HS-27A (cell line): ENCODE data around the gene FOXI1.
"Not testable (repeated sequence)": the region's sequence is repeated elsewhere in the genome, so short reads cannot be mapped to it uniquely, and the experiment has no call there.

ENCODE experiments used
- DNase-seq: peaks from one replicate; pipeline ENCODE4 v3.0.0-alpha.2; 2012; ENCODE audit warnings: low read depth, missing footprints

FOXI1 gene

DNA sequence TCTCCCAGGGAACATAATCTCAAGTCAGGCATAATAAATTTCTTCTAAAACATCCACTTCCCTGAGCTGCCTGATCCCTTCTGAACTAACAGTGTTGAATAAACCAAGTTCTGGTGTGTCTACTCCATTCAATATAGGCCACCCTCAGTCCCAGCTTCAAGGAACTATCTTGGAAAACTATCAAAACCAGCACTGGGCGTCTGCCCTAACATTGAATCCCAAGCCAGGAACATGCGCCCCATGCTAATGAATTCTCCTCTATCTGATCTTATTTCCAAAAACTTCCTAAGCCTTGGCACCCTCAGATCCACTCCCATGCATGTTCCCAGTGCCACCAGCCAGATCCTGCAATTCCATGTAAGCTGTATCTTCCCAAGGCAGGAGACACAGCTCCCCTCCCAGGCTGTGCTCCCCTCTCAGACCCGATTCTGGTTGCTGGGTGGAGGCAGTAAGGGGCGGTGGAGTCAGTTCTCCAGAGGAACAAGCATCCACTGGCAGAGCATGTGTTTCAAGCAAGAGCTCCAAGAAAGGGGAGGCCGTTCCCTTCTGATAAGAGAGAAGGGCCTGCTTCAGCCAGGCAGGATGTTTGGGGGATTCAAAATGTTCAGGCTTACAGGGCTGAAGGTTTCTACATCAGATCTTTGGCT is 13.1 kb upstream of the FOXI1 start:
- no peak for DNase-seq

DNA sequence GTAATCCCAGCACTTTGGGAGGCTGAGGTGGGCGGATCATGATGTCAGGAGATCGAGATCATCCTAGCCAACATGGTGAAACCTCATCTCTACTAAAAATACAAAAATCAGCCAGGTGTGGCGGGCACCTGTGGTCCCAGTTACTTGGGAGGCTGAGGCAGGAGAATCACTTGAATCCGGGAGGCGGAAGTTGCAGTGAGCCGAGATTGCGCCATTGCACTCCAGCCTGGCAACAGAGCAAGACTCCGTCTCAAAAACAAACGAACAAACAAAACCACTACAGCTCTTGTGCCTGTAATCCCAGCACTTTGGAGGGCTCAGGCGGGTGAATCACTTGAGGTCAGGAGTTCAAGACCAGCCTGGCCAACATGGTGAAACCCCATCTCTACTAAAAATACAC is 11.4 kb upstream of the FOXI1 start:
- DNase-seq: not testable (repeated sequence)

DNA sequence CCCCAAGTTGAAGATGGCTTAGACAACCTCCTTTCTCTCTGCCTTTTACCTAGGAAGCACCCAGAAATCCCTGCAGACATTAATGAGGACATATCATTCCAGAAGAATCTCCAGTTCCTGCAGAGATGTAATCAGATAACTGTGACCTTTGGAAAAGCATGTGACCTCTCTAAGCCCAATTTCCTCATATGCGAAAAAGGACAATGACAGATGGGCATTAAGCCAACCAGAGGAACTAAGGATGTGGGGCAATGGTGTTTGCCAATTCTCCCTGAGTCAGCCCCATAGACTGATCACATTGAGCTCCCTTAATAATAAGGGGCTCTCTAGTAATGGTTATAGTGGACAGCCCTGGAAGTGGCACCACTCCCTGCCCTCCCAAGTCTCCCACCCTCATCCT is 10.1 kb upstream of the FOXI1 start:
- DNase-seq: no peak

DNA sequence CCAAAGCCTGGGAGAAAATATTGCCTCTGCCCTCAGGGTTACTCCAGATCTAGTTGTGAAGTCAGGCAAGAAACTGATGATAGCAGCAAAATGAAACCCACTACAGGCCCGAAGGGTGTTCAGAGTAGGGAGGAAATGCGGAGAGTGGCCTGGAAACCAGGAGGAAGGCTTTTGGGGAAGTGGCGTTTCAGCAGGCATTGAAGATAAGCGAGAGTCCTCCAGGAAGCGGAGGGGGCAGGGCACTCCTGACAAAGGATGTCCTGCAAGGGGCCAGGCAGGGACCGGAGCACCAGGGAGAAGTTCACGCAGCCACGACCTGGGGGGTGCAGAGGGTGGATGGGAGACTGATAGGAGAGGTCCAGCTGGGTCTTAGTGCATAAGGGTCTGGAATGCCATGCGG is 7.8 kb upstream of the FOXI1 start:
- no peak for DNase-seq

DNA sequence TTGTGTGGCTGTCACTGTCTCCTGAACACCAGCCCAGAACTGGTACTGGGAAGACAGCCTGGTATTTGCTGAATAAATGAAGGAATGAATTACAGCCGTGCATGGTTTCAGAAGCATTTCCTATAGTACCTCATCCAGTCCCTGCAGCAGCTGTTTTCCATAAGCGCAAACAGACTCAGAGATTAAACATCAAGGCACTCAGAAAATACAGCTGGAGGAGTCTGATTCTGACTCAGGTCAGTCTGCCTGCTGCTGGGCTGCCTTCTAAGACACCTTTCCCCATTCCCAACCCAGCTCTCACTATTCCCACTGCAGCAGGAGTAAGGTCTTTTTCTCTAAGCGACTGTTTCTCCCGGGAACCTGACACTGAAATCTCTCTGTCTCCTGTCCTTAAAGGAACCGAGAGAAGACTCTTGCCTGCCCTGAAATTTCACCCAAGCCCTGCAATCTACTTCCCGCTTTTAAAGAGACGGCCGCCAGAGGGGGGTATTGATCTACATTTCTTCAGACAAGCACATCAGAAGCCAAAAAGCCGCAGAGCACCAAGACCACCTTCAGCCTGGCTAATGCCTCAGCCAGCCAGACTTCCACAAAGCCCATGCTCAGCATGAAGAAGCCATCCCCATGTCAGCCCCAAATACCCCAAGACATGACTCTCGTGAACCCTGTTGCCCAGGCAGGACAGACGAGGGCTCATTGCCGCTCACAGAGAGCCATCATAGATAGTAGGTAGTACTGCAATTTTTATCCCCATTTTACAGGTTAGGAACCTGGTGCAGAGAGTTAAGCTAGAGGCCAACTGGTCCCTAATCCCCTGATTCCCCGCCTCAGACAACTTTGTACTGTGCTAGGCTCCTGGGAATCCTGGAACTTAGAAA is 5.4 kb upstream of the FOXI1 start:
- DNase-seq: peak; percentile 24

DNA sequence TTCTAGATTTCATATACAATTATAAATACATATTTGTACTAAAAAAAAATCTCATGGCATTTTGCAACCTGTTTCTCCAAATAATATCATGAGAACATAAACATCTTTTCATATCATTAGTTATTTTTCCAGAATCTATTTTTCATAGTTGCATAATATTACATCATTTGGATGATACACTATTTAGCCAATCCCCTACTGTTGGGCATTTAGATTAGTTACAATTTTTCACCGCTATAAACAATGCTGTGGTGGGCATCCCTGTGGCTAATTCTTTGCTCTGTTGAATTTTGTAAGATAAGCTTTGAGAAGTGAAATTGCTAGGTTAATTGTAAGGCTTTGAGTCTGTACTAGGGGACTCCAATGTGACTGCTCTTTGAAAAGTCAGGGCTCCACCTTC is 2.2 kb upstream of the FOXI1 start:
- no peak for DNase-seq

DNA sequence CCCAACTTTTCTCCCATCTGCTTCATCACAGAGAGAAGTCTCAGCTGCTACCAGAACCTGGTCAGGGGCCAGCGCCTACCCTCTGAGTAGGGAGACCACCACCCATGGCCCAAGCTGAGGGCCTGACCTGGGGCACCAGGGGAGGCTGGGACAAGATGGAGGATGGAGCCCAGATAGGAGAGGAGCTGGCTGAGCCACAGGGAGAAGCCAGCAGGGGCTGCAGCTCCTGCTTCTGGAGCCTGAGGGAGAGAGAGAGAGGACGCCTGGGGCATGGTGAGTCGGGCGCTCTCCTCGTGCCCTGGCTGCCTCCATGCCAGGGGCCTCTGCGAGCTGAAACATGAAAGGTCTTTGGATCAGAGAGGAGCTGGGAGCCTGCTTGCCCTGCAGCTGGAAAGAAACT is 1.4 kb upstream of the FOXI1 start:
- no peak for DNase-seq

DNA sequence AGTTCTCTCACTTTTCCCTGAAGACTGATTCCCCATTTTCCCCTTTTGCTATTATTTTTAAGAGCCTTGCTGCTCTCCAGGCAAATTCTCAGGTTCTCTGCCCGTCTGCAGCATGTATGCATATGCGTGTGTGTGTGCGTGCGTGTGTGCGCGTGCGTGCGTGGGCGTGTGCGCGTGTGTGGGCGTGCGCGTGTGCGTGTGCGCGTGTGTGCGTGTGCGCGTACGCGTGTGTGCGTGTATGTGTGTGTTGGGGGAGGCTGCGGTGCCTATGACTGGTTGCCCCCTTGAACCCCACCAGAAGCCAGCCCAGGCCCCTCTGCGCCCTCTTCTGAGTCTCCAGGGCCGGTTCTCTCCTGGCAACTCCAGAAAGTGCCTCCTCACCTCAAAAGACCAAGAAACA is 987 bp upstream of the FOXI1 start:
- no peak for DNase-seq

DNA sequence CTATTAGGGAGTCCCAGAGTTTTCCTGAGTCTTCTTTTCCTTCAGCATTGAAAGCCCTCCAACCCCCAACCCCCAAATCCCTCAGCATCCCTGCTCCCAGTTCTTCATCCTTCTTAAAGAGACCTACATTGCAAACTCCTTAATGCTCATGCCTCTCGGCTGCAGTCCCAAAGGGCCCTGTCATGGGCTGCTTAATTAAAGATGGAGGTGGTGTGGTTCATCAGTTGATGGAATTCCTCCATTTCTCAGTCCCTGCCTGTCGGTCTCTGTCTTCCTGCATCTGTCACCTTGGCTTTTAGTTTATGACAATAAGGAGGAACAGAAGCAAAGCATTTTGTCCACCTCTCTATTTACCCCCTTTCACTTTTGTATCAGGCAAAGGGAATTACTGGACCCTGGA is 2.0 kb downstream of the FOXI1 start:
- DNase-seq: no peak

DNA sequence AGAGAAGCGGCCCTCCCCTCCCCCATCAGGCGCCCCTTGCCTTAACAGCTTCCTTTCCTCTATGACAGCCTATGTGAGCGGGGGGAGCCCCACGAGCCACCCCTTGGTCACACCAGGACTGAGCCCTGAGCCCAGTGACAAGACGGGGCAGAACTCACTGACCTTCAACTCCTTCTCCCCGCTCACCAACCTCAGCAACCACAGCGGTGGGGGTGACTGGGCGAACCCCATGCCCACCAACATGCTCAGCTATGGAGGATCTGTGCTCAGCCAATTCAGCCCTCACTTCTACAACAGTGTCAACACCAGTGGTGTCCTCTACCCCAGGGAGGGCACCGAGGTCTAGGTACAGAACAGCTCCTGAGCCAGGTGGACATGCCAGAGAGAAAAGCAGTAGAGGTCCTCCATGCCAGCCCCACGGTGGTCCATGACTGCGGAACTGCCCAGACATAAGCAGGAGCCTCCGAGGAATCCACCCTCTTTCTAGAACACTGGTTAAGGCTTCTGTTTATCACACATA is 2.6 kb downstream of the FOXI1 start:
- DNase-seq: no peak

DNA sequence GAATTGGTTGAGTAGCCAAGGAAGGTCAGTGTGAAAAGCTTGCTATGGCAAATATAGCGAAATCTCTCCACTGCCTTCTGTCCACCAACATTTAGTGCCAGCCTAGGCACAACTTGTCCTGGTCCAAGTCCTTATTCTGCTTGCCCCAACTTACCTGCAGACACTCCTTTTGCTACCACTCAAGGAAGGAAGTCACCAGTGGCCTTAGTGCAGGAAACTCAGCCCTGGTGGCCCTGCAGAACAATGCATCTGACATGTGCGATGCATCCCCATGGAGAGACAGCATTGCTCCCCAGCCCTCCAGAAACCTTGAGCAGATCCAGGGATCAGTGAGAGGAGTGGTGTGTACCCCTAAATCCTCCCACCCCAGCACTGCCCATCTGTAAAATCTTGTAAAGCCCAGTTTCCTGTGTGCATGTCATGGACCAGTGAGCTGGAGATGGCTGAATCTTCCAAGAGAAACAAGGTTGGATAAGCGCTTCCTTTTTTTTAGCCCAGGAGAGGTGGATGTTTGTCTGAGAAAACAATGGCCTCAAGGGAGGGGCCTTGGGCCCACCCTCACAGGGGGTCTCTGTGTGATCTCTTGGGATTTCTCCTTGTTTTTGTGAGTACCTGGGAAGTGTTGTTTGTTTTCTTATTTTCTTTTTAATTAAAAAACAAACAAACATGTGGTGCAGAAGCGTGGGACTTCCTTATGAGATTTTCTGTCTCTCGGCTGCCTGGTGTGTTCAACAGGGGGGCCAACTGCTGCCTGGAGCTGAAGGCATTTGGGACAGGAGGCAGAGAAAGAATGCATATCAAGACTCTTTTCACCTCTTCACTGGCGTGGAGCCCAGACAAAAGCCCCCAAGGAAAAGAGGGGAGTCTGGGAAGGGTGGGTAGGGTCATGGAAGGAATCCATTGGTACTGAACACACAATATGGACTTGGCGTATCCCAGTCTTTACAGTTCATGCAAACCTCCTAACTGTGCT is 3.6 kb downstream of the FOXI1 start:
- no peak for DNase-seq

DNA sequence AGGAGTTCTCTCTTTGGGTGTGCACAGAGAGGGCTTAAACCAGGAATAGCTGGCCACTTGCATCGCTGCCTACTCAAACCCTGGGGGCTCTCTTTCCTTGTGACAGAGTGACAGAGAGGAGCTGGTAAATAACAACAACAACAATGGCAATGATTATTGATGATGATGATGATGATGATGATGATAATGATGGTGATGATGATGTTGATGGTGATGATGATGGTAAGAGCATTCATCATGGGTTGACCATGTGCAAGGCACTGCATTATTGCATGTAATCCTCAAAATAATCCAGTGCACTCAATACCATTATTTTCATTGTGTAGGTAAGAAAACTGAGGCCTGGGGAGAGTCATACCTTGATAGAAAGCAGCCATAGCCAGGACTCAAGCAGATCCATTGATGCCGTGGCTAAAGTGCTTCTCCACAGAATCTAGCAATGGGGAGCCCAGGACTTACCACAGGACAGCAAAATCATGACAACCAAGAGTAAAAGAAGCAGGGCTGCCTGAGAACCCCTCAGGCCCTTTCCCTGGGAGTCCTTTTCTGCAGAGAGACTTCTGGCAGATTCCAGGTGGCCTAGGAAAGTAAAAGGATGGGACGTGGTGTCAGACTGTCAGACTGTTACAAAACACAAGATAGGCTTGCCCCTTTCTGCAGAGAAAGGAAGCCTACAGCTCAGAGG is 4.8 kb downstream of the FOXI1 start:
- no peak for DNase-seq

DNA sequence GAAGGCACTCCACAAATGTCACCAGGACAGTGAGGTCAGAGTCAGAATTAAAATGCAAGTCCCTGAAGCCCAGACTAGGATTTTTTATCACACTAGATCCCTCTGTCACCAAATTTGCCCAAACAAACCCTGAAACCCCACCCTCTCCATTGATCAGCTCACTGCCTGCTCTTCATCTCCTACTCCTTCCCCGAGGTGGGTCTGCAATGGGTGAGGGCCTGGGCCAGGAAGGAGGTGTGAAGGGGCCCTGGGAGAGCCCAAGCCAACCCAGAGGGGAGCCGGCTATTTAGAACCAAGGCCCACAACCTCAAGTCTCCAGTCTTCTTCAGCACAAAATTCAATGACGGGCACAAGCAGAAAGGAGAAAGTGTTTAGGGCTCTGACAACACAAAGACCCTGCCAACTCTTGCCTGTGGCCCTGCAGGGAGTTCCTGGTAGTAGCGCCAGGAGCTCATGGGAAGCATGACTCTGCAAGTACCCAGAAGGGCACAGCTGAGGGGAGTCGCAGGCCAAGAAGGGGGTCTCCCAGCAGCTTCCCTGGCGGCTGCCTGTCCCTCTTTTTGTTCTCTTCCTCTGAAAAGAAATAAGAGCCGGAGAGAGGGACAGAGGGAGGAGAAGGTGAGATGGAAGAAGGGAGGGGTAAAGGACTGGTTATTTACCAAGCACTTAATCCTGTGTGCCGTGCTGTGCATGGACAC is 5.5 kb downstream of the FOXI1 start:
- DNase-seq: no peak

DNA sequence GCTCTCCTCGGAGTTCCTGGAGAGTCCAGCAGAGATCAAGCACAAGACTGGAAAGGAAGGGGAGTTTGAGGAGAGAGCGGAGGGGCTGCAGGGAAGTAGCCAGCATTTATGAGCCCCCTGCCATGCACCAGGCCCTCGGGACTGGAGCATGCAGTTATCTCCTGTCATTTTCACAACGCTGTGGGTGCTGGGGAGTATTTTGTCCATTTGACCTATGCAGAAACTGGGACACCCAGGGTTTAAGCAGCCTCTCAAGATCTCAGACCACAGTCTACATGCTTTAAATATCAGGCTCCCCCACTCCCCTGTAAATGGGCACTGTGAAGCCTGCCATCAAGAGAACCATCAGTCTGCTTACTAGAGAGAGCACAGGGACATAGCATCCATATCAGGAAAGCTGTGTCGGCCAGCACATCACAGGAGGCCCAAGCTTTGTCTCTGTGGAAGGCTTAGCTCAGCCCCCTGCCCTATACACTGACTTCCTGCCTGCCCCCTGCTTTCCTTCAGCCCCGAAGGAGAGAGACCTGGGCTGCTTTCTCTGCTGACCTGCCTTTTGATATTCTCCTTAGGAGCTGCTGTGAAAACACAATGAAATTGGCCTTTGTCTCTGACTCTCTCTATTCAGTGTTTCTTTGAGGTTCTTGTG is 7.3 kb downstream of the FOXI1 start:
- no peak for DNase-seq

DNA sequence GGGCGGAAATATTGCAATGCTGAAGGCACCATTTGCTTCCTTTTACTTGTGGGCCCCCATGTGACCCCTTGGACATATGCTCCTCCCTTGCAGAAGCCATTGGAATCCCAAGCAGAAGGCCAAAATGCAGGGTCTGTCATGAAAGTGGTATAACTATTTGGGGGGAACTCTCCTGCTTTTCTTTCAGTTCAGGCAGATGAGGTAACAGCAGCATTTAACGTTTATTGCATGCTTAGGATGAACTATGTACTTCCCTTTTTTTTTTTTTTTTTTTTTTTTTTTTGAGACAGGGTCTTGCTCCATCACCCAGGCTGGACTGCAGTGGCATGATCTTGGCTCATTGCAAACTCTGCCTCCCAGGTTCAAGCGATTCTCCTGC is 7.8 kb downstream of the FOXI1 start:
- DNase-seq: no peak

DNA sequence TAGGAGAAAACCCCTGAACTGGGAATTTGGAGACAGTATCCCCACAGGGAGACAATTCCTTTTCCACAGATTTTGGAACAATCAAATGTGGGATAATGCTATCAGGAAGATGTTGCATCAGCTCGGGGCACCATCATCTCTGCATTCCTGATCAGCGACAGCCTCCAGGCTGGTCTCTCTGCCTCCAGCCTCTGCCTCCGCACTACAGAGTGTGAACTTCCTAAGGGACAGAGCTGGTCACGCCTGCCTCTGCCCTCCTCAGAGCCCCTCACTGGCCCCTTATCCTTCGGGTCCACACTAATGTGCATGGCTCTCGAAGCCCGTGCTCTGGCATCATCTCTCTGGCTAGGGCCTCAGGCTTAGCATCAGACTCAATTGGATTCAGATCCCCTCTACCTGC is 8.6 kb downstream of the FOXI1 start:
- no peak for DNase-seq

DNA sequence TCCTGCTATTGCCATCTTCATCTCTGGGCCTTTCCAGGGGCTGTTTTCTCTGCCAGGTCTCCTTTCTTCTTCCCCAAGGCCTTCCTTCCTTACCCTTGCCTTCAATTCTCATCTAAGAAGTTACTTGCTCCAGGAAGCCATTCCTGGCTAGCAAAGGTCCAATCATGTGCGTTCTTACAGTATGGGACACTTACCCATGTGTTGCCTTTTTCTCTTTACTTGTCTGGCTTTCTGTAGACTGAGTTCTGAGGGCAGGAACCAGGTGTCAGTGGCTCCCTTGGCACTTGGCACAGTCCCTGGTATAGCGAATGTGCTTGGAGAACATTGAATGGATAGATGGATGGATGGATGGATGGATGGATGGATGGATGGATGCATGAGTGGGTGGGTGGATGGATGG is 10.2 kb downstream of the FOXI1 start:
- no peak for DNase-seq

DNA sequence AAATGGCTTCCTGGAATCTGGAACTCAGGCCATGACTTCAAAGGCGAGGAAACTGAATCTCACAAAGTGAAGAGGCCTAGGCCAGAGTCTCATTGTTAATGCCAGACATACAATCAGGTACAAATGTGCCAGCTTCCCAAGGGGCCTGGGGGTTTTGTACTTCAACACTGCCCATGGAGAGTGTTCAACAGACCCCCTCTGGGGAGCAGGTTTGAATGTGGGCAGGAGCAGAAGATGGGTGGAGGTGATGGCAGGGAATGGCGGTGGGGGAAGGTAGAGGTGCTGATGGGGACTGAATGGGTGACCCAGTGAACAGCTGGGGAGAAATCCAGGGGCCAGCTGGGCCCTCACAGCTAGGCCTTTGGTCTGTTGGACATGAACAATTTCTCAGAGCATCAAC is 12.0 kb downstream of the FOXI1 start:
- no peak for DNase-seq

DNA sequence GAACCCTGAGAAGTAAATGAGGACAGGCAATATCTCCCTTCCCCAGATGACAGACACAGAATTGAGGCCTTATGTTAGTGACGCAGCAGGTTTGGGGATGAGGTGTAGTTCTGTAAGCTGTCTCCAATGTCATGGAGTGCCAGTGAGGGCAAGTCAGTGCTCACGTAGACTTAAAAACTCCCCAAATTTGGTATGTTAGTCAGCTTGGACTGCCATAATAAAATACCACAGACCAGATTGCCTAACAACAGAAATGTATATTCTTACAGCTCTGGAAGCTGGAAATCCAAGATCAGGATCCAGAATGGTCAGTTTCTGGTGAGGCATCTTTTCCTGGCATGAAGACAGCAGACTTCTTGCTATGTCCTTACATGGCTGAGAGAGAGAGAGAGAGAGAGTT is 14.9 kb downstream of the FOXI1 start:
- no peak for DNase-seq

DNA sequence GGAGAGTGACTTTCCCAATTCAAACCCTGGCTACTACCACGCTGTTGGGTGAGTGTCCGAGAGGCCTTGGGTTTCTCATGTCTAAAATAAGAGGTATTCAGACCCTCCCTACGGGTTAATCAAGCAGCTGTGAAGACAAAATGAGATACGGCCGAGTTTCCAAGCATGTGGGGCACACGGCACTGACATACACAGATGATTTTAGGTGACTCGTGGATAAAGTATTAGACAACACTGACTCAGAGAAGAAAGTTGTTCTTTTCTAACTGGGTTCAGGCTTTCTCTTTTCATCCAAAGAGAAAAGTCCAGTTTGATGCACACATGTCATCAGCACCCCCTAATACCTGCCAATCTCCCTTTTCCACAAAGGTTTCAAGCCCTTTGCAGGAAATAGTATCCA is 15.6 kb downstream of the FOXI1 start:
- no peak for DNase-seq

DNA sequence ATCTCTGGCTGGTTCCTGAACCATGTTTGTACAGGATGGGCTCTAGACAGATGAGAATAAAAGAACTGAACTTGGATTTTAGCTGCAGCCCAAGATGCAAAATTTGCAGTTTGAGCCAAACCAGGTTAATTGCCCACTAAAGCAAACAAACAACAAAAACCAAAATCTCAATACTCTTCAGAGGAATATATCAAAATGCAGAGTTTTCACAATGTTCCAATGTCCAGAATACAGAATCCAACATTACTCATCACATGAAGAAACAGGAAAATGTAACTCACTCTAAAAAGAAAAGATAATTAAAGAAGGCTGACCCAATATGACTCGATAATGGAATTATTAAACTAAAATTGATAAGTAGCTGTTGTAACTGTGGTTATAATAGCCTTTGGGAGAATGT is 20.4 kb downstream of the FOXI1 start:
- no peak for DNase-seq
